Pancreas (tissue), 10 donors: Measurements from ENCODE around the gene RNF187. TPM values are rescaled to one million over a fixed set of nuclear protein-coding genes. Genes with fewer than 3 reads are reported as not detected.

Experiments used
- ATAC-seq, 4 donors: fragments of 200-7000 bp; cut with Tn5 transposase; one replicate each; pipeline versions ENCODE4 v1.8.0 to v1.9.1; 2020; ENCODE audit warnings: mild to moderate bottlenecking in 4 of 4, moderate library complexity in 4 of 4
- DNase-seq, 6 donors: peaks; one replicate each; pipeline ENCODE4 v3.0.0-alpha.2; 2020
- FAIRE-seq: peaks from 2 replicates; lab custom pipeline; 2012; peaks lifted over from hg19 to GRCh38; lab: Jason Lieb, UNC
- H3K27ac ChIP-seq, 4 donors: fragments of 200-600 bp; sonication (generic); 1 replicate in 3 of 4; 2 replicates in 1 of 4; pipeline versions ENCODE4 v1.5.0 to v1.8.0; 2020
- H3K27me3 ChIP-seq, 4 donors: fragments of 200-600 bp; one replicate each; pipeline ENCODE4 v1.8.0; 2021
- H3K36me3 ChIP-seq, 3 donors: fragments of 200-600 bp; sonication (generic) in 1 of 3; one replicate each; pipeline versions ENCODE4 v1.5.0 to v1.8.0; 2020 to 2021
- H3K4me1 ChIP-seq, 3 donors: fragments of 200-600 bp; one replicate each; pipeline ENCODE4 v1.8.0; 2021
- H3K4me3 ChIP-seq, 4 donors: fragments of 200-600 bp; sonication (generic) in 2 of 4; one replicate each; pipeline versions ENCODE4 v1.5.0 to v1.8.0; 2020 to 2021
- H3K9me3 ChIP-seq, 4 donors: fragments of 200-600 bp; one replicate each; pipeline ENCODE4 v1.8.0; 2021
- WGBS, 2 donors: extraction: QIAGEN DNeasy Blood & Tissue Kit; methylation state at CpG; one replicate each; pipeline ENCODE4 v1.1.7; 2013; 5-methylcytosine and 5-hydroxymethylcytosine counted together
- intact Hi-C, 3 donors: fragments of 100-400 bp; cut with DNase I; formaldehyde crosslinking; loops; one replicate each; pipeline versions ENCODE4 v1.11.1 to v1.14.2; 2022
- polyA plus RNA-seq, 2 donors: library from polyadenylated mRNA; stranded (reverse); fragments of 200-250 nt; gene quantifications; one replicate each; pipeline ENCODE4 v1.2.3, GENCODE V29; 2013
- total RNA-seq, 6 donors: library from RNA; stranded (reverse); fragmentation: NEBNext Ultra II Directional in 4 of 6; extraction: Animal tissue kit (Norgen Biotek cat#: 25700) in 4 of 6; gene quantifications; one replicate each; pipeline versions ENCODE4 v1.2.1 to v1.2.4, GENCODE V29; 2021 to 2023
- TF ChIP-seq, protein P1 (sequence below), 4 donors: fragments of 200-600 bp; sonication (generic) in 3 of 4; IDR thresholded peaks; one replicate each; pipeline versions ENCODE4 v1.5.0 to v1.8.0; 2021; ENCODE audit warnings: antibody characterized with exemption in 4 of 4
- donor health status: healthy with polysubstance abuse.
- donor health status: DM: no; HTN: no; CAD: no; lungs with moderate emphysema.
- donor health status: DM: no; HTN: no; CAD: no.
- donor health status: control.
- donor health status: control.
- donor health status: Bipolar disorder and iron deficiency.
- donor health status: DM: yes; HTN: yes; CAD: no.
- donor health status: DM: no; HTN: no; CAD: no.
- donor health status: DM: no; HTN: no; CAD: no.
- donor health status: DM: yes; HTN: yes; CAD: no.

RNF187 gene
- total and polyA plus RNA-seq, 8 donors = 16.0 to 60.2 (median 51.4) TPM

GRCh38 chr1:228508840-228509415 is 21.7 kb downstream of the RNF187 start:
- H3K9me3 ChIP-seq = no peaks in the 10 kb centered on the region
- TF ChIP-seq, protein P1, sequence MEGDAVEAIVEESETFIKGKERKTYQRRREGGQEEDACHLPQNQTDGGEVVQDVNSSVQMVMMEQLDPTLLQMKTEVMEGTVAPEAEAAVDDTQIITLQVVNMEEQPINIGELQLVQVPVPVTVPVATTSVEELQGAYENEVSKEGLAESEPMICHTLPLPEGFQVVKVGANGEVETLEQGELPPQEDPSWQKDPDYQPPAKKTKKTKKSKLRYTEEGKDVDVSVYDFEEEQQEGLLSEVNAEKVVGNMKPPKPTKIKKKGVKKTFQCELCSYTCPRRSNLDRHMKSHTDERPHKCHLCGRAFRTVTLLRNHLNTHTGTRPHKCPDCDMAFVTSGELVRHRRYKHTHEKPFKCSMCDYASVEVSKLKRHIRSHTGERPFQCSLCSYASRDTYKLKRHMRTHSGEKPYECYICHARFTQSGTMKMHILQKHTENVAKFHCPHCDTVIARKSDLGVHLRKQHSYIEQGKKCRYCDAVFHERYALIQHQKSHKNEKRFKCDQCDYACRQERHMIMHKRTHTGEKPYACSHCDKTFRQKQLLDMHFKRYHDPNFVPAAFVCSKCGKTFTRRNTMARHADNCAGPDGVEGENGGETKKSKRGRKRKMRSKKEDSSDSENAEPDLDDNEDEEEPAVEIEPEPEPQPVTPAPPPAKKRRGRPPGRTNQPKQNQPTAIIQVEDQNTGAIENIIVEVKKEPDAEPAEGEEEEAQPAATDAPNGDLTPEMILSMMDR (IDR thresholded peaks at IDR 0.05) = no peak
- intact Hi-C loops = no loop called here
- no peak for ATAC-seq
- no peaks in the 10 kb centered on the region for H3K27me3 ChIP-seq
- no peak overlapping the region for H3K4me3 ChIP-seq
- H3K27ac ChIP-seq = no peak overlapping the region
- 72 to 78% methylated on average over 6 of the region's 6 CpGs for WGBS, 2 donors
- H3K4me1 ChIP-seq = no peaks in the 10 kb centered on the region
- FAIRE-seq = no peak
- H3K36me3 ChIP-seq = no peaks in the 10 kb centered on the region
- DNase-seq = no peak

DNA sequence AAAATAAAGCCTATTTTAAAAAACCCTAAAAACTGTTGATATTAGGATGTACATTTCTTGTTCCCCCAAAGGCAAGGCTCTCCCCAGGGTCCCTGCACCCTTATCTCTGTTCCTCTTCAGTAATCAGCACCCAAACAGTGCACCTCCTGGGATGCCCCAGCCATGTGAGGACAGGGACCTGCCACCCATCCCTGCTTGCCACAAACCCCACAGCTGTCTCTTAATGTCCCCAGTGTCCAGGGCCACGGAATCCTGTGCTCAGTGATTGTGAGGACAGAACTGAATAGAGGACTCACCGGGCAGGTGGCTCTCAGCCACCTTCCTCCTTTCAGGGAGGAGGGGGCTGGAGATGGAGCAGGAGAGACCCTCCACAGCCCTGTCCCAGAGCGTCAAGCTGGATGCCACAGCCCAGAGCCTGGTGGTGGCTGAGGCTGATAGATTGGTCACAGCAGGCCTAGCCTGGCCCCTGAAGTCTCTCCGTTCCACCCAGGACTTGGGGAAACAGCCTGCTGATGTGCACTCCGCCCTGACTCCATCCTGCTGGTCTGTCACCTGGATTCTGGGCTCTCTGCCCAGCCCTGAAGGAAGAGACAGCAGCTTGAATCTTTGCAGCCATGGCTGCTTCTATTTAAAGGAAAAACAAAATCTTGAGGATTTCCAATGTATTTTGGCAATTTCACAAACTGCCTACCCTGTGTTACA is 23.1 kb downstream of the RNF187 start:
- TF ChIP-seq, protein P1 (IDR thresholded peaks at IDR 0.05) = no peak
- no peaks in the 10 kb centered on the region for H3K27me3 ChIP-seq
- no peak overlapping the region for H3K27ac ChIP-seq
- intact Hi-C loops = no loop called here
- FAIRE-seq = no peak
- no peak for ATAC-seq
- no peaks in the 10 kb centered on the region for H3K4me1 ChIP-seq
- no peak overlapping the region for H3K4me3 ChIP-seq
- no peaks in the 10 kb centered on the region for H3K9me3 ChIP-seq
- DNase-seq = peak in 1 of 6 donors; percentile 42
- WGBS, 2 donors = 47% methylated on average over 5 of the region's 5 CpGs
- H3K36me3 ChIP-seq = no peaks in the 10 kb centered on the region

DNA sequence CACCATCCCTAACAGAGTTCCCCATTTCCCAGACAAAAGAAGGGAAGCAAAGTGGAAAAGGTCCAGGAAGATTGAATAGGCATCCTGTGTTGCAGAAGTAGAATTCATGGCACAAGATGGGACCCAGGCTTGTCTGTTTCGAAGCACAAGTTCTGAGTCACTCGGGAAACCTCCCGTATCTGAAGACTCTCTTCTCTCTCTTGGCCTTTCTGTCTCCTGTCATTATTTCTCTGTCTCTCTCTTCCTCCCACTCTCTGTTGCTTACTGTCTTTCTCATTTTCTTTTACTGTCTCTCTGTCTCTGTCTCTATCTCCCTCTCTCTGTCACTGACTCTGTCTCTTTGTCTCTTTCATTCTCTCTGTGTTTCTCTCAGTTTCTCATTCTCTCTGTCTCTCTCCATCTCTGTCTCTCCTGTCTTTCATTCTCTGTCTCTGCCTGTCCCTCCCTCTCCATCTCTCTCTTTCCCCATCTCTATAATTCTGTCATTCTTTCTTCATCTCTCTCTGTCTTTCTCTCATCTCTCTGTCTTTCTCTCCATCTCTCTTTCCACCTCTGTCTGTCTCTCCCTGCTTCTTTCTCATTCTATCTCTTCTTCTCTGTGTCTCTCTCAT is 23.7 kb downstream of the RNF187 start:
- FAIRE-seq (no peak), DNase-seq (no peak), ATAC-seq (no peak)
- Histone ChIP-seq H3K9me3 (no peaks in the 10 kb centered on the region), H3K4me3 (no peak overlapping the region), H3K27me3 (no peaks in the 10 kb centered on the region), H3K4me1 (no peaks in the 10 kb centered on the region), H3K36me3 (no peaks in the 10 kb centered on the region), H3K27ac (no peak overlapping the region)
- TF ChIP-seq, protein P1 (IDR thresholded peaks at IDR 0.05) = no peak
- 61 to 75% methylated on average over 3 of the region's 3 CpGs for WGBS, 2 donors
- intact Hi-C loops = no loop called here

GRCh38 chr1:228511546-228512445 is 24.6 kb downstream of the RNF187 start:
- FAIRE-seq (no peak), DNase-seq (peak in 1 of 6 donors; percentile 38)
- 64 to 69% methylated on average over 13 of the region's 13 CpGs for WGBS, 2 donors

More at GRCh38 chr1:228511546-228512445, 24.6 kb downstream of the RNF187 start:
- Histone ChIP-seq H3K36me3 (no peaks in the 10 kb centered on the region), H3K27ac (no peak overlapping the region), H3K4me3 (no peak overlapping the region), H3K9me3 (no peaks in the 10 kb centered on the region), H3K4me1 (no peaks in the 10 kb centered on the region), H3K27me3 (no peaks in the 10 kb centered on the region)
- TF ChIP-seq, protein P1 (IDR thresholded peaks at IDR 0.05) = no peak
- ATAC-seq = no peak
- intact Hi-C loops = no loop called here
